UCSD-AML1 (cell line): Measurements from ENCODE around the gene MROH8.

Source experiments
- DNase-seq: peaks from one replicate; lab custom pipeline; 2025; ENCODE audit not compliant: unreplicated experiment; lab: John Stamatoyannopoulos, UW

The MROH8 gene

DNA sequence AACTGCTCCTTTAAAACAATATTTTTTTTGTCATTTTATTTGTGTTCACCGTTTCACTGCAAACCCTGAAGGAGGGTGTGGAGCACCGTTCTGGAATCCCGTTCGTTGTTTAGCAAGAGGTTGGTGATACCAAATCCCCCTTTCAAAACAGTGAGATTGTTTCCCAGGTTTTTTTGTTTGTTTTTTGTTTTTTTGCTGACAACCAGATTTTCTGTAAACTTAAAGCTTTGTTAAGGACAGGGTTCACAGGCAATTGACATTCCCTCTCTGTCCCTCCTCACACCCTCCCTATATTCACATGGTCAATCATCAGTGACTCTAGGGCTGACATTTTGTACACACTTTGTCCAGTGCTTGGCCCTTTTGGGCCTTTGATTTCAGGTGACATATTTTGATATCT is 21.0 kb upstream of the MROH8 start:
- no peak for DNase-seq

DNA sequence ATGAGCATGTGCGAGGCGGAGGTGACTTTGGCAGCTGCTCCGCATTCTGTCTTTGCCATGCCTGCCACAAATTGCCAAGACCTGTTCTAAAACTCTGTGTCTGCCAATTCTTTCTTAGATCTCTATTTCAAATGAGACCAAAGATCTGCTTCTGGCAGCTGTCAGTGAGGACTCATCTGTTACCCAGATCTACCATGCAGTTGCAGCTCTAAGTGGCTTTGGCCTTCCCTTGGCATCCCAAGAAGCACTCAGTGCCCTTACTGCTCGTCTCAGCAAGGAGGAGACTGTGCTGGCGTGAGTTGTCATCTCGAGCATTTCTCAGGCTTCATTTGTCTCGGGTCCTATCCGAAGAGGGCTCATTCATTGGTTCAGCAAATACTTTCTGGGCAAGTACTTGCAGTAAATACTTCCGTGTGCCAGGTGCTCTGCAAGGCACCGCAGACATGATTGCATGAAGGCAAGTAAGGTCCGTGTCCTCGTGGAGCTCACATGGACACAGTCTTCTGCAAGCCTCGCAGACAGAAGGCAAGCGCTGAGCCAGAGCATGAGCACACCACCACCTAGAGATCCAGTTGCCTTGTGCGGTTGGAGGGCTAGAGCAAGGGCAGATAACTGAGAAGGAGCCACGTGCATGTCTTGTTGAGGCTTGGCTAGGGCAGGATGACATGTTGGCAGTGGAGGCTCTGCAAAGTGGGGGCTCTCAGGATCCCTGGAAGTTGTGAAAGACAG is 19.7 kb upstream of the MROH8 start:
- no peak for DNase-seq

DNA sequence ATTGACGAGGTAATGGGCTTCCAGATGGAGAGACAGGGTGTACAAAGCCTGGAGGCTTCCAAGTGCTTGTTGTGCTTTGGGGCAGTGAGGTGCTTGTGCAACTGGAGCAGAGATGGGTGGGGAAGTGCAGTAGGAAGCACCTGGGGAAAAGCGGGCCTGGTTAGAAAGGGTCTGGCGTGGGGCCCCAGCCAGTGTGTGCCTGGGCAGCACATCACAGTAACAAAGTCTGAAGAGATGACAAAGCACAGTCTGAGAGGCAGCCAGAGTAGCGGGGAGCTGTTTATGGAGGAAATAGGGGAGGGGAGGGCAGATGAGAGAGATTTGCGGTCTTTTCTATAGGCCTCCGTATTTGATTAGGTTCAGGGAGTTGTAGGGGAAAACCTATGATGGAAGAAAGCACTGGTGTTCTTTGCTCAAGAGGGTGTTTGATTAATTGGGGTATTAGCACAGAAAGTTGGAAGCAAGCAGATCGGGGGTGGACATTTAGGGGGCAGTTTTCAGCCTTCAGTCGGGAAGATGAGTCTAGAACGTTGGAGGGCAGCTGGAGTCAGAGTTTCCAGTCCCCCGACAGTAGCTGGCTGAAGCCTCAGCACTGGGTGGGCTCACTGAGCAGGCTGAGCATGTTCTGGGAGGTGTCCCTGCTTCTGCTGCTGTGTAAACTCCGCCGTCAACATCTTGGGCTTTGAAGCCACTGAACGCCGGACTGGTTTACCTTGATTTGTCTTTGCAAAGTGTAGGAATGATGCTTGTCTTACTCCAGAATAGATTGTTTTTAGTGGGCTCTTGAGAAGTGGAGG is 15.5 kb upstream of the MROH8 start:
- peak; percentile 17 for DNase-seq

DNA sequence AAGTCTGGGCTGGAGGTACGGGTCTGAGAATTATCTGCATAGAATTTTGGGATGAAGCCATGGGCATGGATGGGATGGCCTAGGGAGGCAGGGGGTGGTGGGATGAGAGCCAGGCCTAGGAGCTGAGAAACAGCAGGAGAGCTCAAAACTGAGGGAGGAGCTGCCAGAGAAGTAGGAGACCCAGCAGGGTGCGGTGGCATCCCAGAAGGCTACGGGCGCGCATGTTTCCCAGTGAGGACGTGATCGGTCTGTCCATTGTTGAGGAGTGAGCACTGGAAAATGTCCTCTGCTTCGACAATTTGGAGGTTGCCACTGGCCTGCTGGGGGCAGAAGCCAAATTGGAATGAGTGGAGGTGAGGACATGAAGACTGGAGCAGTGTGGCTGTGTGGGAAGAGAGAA is 14.5 kb upstream of the MROH8 start:
- no peak for DNase-seq

DNA sequence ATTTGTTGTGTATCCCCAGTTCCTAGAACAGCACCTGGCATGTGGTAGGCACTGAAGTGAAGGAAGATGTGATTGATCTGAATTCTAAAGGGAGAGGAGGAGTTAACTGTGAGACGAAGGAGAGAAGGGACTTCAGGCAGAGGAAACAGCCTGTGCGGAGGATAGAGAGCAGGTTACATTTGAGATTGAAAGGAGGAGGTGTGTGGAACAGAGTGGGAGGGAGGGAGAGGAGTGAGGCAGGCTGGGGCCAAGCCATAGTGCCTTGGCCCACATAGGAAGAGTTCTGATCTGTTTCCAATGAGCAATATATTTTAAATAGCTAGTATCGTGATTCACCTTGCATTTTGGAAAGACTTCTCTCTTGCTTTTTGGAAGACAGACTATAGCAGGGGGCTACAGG is 13.9 kb upstream of the MROH8 start:
- no peak for DNase-seq

DNA sequence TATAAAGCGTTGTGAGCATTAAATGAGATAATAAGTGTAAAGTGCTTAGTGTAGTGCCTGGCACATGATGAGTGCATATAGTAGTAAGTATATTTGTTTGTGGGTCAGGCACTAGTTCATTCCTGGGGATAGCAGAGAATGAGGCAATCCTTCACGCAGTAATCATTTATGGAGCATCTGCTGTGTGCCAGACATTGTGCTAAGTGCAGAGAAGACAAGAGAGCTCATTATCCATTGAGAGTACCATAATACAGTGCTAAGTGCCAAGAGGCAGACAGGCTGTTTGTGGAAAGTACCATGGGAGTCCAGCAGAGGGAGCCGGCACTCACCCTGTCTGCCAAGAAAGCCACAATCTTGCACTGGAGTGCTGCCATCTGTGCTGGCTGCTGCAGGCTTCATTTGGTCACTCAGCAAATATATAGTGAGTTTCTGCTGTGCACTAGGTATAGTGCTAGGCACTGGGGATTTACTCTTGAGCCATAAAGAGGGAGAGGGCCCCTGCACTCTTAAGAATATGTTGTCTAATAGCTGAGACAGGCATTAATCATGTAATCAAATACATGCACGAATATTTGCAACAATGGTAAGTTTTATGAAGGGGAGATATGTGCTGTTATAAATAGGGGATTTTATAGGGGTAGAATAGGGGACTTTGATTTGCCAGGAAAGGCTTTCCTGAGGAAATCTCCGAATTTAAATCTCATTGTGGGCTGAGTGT is 12.9 kb upstream of the MROH8 start:
- peak; percentile 77 for DNase-seq

DNA sequence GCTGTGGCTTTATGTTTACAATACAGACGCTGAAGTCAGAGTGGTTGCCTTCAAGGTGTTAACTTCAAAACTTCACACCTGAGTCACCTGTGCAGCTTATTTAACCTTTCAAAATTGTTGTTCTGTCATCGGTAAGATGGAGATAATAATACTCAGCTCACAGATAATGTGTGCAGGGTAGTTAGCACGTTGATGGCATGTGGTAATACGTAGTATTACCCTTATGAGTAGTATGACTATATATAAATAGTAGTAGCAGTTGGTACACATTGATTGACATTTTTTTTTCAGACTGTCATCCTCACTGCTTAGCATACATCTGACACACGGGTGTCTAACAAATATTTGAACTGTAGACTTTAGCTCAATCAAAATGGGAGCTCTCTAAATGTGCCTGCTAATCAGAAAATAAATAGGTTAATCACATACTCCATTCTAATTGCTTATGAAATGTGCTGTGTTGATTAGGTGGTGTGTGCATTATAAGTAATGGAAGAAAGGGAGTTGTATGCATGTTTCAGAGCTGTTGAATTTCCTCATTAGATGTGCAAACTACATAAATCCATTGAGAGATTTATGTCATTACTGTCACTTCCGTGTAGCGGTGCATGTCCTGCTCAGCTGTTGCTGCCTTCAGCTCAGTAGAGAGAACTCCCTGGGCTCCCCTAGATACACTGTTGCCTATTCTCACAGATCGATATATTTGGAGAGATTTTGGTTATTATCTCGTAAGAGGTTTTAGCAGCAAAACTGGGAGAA is 11.2 kb upstream of the MROH8 start:
- DNase-seq = no peak

DNA sequence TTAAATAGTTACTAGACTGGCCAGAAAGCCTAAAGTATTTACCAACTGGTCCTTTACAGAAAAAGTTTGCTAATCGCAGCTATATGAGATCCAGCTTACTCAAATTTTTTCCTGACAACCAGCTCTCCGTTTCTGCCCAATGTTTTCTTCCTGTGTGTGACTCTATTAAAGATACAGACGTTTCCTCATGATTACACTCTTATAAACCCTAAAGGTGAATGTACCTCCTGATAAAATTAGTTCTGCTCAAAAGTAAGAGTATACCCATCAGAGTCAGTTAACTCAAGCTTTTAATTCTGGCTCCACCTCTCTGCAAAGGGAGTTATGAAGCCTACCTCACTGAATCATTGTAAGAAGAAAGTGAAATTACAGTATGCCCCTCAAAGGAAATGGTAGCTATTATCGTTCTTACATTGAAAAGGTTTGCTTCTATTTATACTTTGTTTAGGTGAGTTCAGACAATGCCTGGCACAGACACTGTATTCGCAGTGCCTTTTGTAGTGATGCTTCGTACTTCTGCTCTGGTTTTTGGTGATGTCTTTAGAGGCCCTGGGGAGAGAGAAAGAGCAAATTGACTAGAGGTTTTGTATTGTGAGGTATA is 10.2 kb upstream of the MROH8 start:
- no peak for DNase-seq

DNA sequence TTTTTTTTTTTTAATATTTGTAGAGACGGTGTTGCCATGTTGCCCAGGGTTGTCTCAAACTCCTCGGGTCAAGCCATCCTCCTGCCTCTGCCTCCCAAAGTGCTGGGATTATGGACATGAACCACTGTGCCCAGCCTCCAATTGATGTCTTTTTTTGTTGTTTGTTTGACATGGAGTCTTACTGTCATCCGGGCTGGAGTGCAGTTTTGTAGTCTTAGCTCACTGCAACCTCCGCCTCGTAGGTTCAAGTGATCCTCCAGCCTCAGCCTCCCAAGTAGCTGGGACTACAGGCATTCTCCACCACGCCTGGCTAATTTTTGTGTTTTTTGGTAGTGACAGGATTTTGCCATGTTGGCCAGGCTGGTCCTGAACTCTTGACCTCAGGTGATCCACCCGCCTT is 9.4 kb upstream of the MROH8 start:
- DNase-seq = no peak

DNA sequence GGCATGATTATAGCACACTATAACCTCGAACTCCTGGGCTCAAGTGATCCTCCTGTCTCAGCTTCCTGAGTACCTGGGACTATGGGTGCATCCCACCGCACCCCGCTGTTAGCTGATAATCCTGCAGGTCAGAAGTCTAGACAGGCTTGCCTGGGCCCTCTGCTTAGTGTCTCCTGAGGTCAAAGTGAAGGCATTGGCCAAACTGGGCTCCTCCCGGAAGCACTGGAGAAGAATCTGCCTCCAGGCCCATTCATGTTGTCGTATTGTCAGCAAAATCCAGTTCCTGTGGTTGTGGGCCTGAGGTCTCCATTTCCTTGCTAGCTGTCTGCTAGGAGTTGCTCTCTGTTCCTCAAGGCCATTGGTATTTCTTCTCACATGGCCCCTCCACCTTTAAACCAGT is 6.3 kb upstream of the MROH8 start:
- DNase-seq = peak; percentile 46

DNA sequence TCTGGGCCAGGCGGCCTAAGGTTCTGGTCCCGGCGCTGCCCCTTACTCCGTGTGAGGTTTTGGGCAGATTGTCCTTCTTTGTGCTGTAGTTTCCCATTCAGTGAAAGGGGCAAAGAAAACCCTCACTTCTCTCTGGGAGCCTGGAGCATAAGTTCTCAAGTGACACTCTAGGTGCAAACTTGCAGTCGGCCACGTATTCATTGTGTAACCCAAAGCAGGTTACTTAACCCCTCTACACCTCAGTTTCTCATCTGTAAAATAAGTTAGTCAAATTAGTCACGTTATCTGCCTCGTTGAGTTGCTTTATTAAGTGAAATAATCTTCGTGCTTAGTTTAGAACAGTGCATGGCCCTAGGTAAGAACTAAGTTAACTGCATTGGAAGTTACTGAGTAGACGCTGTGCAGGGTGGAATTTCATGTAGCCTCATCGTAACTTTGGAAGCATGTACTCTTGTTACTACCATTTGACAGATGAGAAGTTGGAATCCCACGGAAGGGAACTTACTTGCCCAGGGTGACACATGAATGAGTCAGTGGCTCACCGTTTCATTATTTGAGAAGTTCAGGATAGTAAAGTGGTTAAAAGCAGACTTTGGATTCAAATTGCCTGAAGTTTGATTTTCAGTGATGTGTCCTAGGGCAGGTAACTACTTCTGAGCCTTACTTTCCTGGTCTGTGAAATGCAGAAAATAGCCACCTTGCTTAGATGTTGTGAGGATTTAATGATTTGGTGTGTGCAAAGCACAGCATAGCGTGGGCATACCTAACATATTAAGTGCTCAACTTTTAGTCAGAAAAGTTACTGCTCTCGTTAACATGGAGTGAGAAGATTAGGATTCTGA is 556 bp upstream of the MROH8 start:
- DNase-seq = no peak

DNA sequence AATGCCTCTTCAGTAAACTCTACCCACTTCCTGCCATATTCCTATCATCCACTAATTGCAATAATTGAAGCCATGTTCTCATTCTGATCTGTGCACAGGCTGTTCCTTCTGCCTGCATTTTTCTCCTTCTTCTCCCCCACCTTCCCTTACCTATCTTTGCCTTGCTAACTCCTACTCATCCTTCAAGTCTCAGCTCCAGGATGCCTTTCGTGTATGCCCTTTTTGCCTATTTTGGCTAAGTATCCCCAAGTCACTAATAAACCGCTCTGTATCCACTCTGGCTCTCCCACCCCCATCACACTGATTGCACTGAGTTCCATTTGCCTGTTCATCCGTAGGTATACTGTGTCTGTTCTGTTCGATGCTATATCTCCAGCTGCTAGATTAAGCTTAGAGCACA is 6.5 kb downstream of the MROH8 start:
- no peak for DNase-seq

DNA sequence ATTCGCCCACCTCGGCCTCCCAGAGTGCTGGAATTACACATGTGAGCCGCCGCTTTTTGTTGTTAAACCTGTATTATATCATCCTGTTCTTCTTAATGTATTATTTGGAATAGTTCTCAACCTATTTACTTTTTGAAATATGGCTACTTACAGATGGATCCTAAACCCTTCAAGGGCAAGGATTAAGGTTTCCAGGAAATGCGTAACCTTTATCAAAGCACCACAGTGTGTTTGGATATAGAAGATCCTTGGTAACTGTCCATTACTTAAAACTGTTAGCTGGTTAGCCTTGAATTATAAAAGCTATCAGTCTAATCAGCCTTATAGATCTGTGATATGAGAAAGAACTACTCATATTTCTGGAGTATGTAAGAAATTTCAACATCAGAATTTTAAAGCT is 12.5 kb downstream of the MROH8 start:
- DNase-seq = no peak

DNA sequence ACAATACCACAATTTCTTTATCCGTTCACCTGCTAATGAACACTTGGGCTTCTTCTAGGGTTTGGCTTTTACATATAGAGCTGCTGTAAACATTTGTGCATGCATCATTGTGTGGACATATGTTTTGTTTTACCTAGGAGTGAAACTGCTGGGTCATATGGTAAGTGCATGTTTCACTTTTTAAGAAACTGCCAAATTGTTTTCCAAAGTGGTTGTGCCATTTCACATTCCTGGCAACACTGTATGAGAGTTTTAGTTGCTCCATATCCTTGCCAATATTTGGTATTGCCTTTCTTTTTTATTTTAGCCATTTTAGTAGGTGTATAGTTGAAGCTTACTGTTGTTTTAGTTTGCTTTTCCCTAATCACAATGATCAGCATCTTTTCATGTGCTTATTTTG is 14.3 kb downstream of the MROH8 start:
- no peak for DNase-seq

DNA sequence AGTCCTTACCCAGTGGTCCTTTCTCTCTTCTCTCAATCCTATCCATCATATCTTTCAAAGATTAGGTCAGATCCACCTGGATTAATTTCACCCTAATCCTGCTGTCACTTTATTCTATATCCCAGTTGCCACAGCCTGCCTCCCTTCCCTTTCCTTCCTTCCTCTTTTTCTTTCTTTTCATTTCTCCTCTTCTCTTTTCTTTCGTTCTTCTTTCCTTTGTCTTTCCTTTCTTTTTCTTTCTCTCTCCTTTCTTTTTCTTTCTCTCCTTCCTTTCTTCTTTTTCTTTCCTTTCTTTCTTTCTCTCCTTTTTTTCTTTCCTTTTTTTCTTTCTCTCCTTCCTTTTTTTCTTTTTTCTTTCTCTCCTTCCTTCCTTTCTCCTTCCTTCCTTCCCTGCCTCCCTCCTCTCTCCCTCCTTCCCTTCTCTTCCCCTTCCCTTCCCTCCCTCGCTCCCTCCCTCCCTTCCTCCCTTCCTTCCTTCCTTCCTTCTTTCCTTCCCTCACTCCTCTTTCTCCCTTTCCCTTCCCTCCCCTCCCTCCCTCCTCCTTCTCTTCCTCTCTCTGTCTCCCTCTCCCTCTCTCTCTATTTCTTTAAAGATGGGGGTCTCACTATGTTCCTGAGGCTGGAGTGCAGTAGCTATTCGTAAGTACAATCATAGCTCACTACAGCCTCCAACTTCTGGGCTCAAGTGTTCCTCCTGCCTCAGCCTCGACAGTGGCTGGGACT is 15.4 kb downstream of the MROH8 start:
- no peak for DNase-seq

DNA sequence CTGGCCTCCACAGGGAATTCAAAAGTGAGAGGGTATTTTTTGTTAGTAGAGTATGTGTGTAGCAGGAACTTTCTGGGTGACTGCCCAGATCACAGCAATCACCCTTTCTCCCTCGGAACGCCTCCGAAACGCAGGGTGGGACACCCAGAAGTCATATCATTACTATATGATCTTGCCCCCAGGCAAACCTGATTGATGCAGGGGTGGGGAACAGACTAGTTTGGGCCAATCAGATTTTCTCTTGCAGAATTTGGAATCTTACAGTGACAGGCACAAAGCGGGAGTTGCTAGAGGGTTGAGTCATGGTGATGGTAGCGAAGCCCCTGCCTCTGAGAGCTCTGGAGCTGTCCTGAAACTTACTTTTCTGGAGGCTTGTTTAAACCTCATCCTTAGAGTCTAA is 16.7 kb downstream of the MROH8 start:
- no peak for DNase-seq

DNA sequence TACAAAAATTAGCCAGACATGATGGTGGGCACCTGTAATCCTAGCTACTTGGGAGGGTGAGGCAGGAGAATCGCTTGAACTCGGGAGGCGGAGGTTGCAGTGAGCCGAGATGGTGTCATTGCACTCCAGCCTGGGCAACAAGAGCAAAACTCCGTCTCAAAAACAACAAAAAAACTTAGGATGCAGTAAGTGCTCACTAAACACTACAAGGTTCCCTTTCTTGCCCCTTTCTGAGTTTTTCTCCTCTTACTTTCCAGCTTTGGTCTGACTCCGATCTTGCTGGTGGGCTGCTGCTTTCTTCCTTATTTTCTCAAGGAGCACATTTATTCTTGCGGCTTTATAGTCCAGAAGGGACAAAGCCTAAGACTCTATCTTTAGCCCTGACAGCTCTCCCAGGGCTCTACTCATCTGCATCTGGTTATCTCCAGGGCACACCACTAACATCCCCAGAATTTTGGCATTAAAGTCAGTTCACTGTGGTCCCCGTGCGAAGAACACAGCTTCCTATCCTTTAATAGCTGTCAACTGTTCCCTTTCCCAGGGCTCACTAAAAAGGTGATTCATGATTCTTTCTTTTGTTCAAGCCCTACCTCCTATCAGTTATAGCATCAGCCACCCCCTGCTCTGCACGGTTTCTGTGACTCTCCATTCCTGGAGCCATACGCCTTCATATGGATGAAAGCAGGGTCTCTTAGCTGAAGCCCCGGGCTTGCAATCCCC is 17.4 kb downstream of the MROH8 start:
- no peak for DNase-seq

DNA sequence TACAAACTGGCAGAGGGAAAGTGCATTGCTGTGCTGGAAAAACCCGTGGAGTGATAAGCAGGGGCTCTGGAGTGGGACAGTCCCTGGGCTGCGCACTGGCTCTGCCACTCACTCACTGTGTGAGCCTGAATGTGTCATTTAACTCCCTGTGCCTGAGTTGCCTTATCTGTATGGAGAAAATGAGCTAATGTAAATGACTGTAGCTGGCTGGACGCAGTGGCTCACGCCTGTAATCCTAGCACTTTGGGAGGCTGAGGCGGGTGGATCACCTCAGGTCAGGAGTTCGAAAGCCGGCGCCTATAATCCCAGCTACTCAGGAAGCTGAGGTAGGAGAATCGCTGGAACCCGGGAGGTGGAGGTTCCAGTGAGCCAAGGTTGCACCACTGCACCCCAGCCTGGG is 18.7 kb downstream of the MROH8 start:
- no peak for DNase-seq

DNA sequence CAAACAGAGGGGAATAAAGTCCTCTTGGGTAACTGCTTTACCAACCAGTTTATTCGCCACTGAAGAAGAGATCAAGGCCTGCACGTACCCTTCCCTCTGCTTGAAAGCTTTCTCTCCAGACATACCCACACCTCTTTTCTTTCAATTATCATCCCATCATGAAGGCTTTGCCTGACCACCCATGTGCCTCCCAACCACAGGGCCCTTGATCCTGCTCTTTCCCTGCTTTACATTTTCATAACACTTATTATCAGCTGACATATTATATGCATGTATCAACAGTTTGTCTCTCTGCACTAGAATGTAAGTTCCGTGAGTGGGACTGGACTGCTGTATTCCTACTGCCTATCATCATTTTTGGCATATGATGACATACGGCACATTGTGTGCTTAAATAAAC is 21.1 kb downstream of the MROH8 start:
- DNase-seq = no peak
